ENCODE results near the gene ZSWIM9. TPM values are rescaled to one million over a fixed set of nuclear protein-coding genes. Genes with fewer than 3 reads are reported as not detected.

Gene ZSWIM9
- total and polyA plus RNA-seq, 2 experiments from 2014 or later: 0.73 to 2.1 TPM

DNA sequence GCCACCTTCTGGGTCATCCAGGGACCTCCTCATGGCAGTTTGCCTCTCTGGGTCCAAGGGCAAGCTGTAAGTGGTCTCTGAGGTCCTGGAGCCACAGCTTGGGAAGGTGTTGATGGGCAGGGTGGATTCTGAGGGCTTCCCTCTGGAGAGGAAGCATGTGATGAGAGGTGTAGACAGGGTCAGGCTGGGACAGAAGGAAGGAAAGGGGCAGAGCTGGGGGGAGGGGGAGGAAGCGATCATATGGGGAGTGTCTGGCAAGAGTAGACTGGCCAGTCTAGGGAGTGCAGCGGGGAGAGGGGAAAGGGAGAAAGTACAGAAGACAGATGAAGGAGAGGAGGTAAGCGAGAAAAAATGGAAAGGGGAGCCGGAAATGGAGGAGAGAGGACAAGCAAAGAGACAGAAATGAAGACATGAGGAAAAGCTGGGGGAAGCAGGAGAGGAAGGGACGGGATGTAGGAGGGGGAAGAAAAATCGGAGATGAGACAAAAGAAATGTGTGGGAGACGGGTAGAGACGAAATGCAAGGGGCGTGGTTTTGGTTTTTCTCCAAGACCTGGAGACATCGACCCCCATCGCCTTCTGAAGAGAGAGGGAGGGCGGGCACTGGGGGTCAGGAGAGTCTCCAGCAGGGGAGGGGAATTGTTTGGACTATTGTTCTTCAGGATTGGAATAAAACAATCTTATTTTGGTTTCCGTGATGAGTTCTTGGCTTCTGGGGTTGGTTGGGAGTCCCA is 26.6 kb downstream of the ZSWIM9 start:
- 88% methylated on average over 10 of the region's 13 CpGs for WGBS (ENCODE audit: low lambda C conversion rate, missing lambda C conversion rate)
- Histone ChIP-seq H3K36me3 (replicated peaks; ENCODE audit: insufficient read depth, low read depth) (no peaks in the 10 kb centered on the region), H3K9me2 (replicated peaks; ENCODE audit: insufficient read depth) (no peaks in the 10 kb centered on the region), H3K4me1 (ENCODE audit: insufficient read depth) (no peaks in the 10 kb centered on the region), H3K9me3 (ENCODE audit: low read depth) (no peaks in the 10 kb centered on the region), H3K79me2 (no peaks in the 10 kb centered on the region), H3K27ac (no peak overlapping the region), H3K27me3 (no peaks in the 10 kb centered on the region), H2AFZ (no peak overlapping the region), H4K20me1 (ENCODE audit: insufficient read depth, poor library complexity, severe bottlenecking) (no peaks in the 10 kb centered on the region), H3K4me3 (no peak overlapping the region), H3K4me2 (no peak overlapping the region)
- DNase-seq (ENCODE audit: low spot score): no peak
- TF ChIP-seq EZH2 (IDR thresholded peaks at IDR 0.05; ENCODE audit: borderline replicate concordance) (no peak), EZH2phosphoT487 (IDR thresholded peaks at IDR 0.05; ENCODE audit: low read depth, severe bottlenecking, unreplicated experiment) (no peak)
- TF ChIP-seq, protein P1, sequence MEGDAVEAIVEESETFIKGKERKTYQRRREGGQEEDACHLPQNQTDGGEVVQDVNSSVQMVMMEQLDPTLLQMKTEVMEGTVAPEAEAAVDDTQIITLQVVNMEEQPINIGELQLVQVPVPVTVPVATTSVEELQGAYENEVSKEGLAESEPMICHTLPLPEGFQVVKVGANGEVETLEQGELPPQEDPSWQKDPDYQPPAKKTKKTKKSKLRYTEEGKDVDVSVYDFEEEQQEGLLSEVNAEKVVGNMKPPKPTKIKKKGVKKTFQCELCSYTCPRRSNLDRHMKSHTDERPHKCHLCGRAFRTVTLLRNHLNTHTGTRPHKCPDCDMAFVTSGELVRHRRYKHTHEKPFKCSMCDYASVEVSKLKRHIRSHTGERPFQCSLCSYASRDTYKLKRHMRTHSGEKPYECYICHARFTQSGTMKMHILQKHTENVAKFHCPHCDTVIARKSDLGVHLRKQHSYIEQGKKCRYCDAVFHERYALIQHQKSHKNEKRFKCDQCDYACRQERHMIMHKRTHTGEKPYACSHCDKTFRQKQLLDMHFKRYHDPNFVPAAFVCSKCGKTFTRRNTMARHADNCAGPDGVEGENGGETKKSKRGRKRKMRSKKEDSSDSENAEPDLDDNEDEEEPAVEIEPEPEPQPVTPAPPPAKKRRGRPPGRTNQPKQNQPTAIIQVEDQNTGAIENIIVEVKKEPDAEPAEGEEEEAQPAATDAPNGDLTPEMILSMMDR (IDR thresholded peaks at IDR 0.05; ENCODE audit: poor library complexity): no peak

DNA sequence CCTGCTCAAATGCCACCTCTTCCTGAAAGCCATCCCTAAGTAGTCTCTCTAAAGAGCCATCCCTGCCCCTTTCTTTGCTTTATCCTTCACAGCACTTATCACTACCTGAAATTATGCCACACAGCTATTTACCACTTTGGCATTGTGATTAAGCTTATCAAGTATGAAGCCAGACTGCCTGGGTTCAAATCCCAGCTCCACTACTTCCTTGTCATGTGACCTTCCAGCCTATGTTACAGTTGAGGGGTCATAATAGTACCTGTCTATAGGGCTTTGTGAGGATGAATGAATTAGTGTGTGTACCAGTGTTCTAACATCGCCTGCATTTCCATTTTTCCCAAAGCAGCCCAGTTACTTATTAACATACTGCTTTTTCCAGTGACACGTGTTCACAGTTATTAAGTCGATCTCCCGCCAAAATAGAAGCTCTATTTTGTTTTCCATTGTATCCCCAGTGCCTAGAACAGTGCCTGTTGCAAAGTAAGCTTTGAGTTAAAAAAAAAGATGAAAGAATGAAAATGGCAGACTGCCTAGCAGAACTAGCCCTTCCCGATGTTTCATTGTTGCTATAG is 32.8 kb downstream of the ZSWIM9 start:
- no peak for DNase-seq (ENCODE audit: low spot score)
- Histone ChIP-seq H2AFZ (peak overlapping the region; percentile 49), H3K4me1 (ENCODE audit: insufficient read depth) (no peaks in the 10 kb centered on the region), H3K4me2 (peak overlapping the region; percentile 71), H3K27me3 (no peaks in the 10 kb centered on the region), H3K9me3 (ENCODE audit: low read depth) (no peaks in the 10 kb centered on the region), H3K79me2 (peaks cover 2% of the 10 kb centered on the region), H4K20me1 (ENCODE audit: insufficient read depth, poor library complexity, severe bottlenecking) (no peaks in the 10 kb centered on the region), H3K9me2 (replicated peaks; ENCODE audit: insufficient read depth) (no peaks in the 10 kb centered on the region), H3K4me3 (peak overlapping the region; percentile 7), H3K36me3 (replicated peaks; ENCODE audit: insufficient read depth, low read depth) (no peaks in the 10 kb centered on the region), H3K27ac (peak overlapping the region; percentile 66)
- TF ChIP-seq, protein P1 (IDR thresholded peaks at IDR 0.05; ENCODE audit: poor library complexity): no peak
- 25% methylated on average over 5 of the region's 5 CpGs for WGBS (ENCODE audit: low lambda C conversion rate, missing lambda C conversion rate)

DNA sequence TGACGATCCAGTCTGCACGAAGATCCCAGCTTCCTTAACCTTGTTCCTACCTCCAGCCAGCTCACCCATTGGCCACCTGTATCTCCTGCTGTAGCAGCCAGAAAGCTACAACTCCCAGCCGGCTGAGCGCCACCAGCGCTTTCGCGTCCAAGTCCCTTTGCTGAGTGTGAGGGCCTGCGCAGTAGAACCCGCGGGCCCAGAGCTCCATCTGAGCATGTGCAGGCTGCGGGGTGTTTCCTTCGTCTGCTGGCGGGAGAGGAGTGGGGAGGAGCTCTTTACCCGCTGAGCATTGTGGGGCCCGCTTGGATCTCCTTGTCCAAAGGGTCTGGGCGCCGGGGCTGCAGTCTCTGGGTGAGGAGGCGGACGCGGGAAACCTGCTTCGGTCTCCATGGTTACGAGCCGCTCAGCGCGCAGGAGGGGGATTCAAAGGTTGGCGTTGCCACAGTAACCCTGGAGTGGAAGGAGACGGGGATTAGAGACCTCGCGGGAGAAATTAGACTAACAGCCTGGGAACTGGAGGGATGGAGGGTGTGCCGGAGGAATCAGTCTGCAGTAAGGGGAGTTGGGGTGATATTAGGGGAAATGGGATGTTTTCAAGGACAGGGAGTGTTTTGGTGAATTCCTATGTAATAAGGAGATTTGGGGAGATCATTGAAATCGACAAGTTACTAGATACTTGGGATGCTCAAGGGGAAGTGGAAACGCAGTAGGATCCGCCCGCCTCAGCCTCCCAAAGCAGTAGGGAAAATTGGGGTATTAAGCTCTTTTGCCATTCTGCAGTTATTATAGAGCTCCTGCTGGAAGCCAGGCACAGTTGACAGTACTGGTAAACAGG is 33.5 kb downstream of the ZSWIM9 start:
- Histone ChIP-seq H3K9me3 (ENCODE audit: low read depth) (no peaks in the 10 kb centered on the region), H3K27me3 (no peaks in the 10 kb centered on the region), H2AFZ (peak overlapping the region; percentile 54), H3K27ac (peak overlapping the region; percentile 66), H3K9me2 (replicated peaks; ENCODE audit: insufficient read depth) (no peaks in the 10 kb centered on the region), H3K4me2 (peak overlapping the region; percentile 81), H3K36me3 (replicated peaks; ENCODE audit: insufficient read depth, low read depth) (no peaks in the 10 kb centered on the region), H4K20me1 (ENCODE audit: insufficient read depth, poor library complexity, severe bottlenecking) (no peaks in the 10 kb centered on the region), H3K4me1 (ENCODE audit: insufficient read depth) (no peaks in the 10 kb centered on the region), H3K4me3 (peak overlapping the region; percentile 12), H3K79me2 (peaks cover 2% of the 10 kb centered on the region)
- DNase-seq (ENCODE audit: low spot score): peak; percentile 97
- WGBS (ENCODE audit: low lambda C conversion rate, missing lambda C conversion rate): under 1% methylated on average over 34 of the region's 34 CpGs
- TF ChIP-seq, protein P1 (IDR thresholded peaks at IDR 0.05; ENCODE audit: poor library complexity): no peak
- TF ChIP-seq EZH2 (IDR thresholded peaks at IDR 0.05; ENCODE audit: borderline replicate concordance) (no peak), EZH2phosphoT487 (IDR thresholded peaks at IDR 0.05; ENCODE audit: low read depth, severe bottlenecking, unreplicated experiment) (no peak)
